ENCODE data around the gene YLPM1. TPM values are rescaled to one million over a fixed set of nuclear protein-coding genes. Genes with fewer than 3 reads are reported as not detected.

YLPM1 gene
- total and polyA plus RNA-seq, 12 donors: 8.4 to 45.9 (median 36.3) TPM

DNA sequence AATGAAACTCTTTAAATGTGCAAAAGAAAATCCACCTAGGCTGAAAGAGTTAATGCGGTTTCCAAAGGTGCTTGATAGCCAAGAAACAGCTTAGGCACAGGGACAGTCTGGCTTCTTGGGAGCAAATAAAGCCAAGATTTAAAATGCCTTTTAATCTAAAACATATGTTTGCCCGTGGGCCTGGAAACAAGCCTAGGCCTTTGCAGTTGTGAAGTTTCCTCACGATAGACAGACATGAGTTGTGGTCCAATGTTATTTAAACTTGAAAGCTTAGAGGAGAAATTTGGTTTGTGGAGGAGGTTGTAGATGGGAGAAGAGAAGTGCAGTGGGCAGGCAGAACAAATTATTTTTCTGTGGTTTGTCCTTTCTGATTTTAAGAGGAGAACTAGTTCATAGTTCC lies 83.1 kb downstream of the YLPM1 start:
- H3K4me3 ChIP-seq: no peak overlapping the region
- intact Hi-C loops (cut with DNase I): no loop called here
- no peaks in the 10 kb centered on the region for H3K27me3 ChIP-seq
- H3K27ac ChIP-seq: peak overlapping the region in 2 of 10 donors; percentile 7 to 11
- H3K4me1 ChIP-seq: peaks cover 0 to 34% (median 4%) of the 10 kb centered on the region in 9 donors
- H3K9me3 ChIP-seq: no peaks in the 10 kb centered on the region
- ATAC-seq: peak in 2 of 8 donors; percentile 49 to 53
- 61 to 70% methylated on average over 3 of the region's 3 CpGs for WGBS, 2 donors
- TF ChIP-seq, protein P1, sequence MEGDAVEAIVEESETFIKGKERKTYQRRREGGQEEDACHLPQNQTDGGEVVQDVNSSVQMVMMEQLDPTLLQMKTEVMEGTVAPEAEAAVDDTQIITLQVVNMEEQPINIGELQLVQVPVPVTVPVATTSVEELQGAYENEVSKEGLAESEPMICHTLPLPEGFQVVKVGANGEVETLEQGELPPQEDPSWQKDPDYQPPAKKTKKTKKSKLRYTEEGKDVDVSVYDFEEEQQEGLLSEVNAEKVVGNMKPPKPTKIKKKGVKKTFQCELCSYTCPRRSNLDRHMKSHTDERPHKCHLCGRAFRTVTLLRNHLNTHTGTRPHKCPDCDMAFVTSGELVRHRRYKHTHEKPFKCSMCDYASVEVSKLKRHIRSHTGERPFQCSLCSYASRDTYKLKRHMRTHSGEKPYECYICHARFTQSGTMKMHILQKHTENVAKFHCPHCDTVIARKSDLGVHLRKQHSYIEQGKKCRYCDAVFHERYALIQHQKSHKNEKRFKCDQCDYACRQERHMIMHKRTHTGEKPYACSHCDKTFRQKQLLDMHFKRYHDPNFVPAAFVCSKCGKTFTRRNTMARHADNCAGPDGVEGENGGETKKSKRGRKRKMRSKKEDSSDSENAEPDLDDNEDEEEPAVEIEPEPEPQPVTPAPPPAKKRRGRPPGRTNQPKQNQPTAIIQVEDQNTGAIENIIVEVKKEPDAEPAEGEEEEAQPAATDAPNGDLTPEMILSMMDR (IDR thresholded peaks at IDR 0.05): no peak
- H3K36me3 ChIP-seq: peaks cover 0 to 2% (median 0%) of the 10 kb centered on the region in 9 donors
- no peak for DNase-seq

DNA sequence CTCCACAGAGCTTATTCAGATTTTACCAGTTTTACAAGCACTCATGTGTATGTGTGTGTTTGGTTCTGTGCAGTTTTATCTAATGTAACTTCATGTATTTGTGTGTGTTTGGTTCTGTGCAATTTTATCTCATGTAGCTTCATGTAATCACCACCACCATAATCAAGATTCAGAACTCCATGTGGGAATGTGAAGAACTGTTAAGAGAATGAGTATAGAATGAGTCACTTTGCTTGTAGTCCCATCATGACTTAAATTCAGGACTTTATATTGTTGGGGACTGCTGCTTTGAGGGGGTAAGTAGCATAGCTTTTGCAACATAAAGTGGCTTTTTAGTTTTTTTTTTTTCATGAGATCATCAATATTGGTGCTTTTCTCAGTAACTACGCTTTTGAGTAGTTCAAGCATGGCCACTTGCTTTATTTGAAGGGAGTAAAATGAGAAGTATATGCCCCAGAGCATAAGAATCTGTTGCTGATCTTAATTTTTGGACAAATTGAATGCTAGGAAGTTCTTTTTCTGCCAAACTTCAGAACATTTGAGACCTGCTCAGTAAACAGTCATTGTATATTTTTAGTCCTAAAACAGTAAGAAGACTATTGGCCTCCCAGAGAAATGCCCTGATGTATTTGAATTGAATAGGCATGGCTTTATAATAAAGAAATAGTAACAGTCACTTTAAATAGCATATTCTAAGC lies 84.0 kb downstream of the YLPM1 start:
- WGBS, 2 donors: 86 to 92% methylated on average over 1 of the region's 1 CpG
- Histone ChIP-seq H3K27me3 (no peaks in the 10 kb centered on the region), H3K4me1 (peaks cover 0 to 30% (median 4%) of the 10 kb centered on the region in 9 donors), H3K36me3 (no peaks in the 10 kb centered on the region), H3K9me3 (no peaks in the 10 kb centered on the region), H3K27ac (peak overlapping the region in 1 of 10 donors; percentile 11), H3K4me3 (no peak overlapping the region)
- DNase-seq (no peak), ATAC-seq (no peak)
- TF ChIP-seq, protein P1 (IDR thresholded peaks at IDR 0.05): no peak
- intact Hi-C loops (cut with DNase I): no loop called here

- 93 to 97% methylated on average over 2 of the region's 2 CpGs for WGBS, 2 donors
- Histone ChIP-seq H3K27me3 (no peaks in the 10 kb centered on the region), H3K4me3 (no peak overlapping the region), H3K9me3 (no peaks in the 10 kb centered on the region), H3K4me1 (peaks cover 0 to 31% (median 4%) of the 10 kb centered on the region in 9 donors), H3K36me3 (no peaks in the 10 kb centered on the region), H3K27ac (no peak overlapping the region)
- intact Hi-C loops (cut with DNase I): no loop called here
- ATAC-seq: no peak
- TF ChIP-seq, protein P1 (IDR thresholded peaks at IDR 0.05): no peak
- DNase-seq: no peak
Measured at GRCh38 chr14:74848768-74849167, 85.7 kb downstream of the YLPM1 start.

DNA sequence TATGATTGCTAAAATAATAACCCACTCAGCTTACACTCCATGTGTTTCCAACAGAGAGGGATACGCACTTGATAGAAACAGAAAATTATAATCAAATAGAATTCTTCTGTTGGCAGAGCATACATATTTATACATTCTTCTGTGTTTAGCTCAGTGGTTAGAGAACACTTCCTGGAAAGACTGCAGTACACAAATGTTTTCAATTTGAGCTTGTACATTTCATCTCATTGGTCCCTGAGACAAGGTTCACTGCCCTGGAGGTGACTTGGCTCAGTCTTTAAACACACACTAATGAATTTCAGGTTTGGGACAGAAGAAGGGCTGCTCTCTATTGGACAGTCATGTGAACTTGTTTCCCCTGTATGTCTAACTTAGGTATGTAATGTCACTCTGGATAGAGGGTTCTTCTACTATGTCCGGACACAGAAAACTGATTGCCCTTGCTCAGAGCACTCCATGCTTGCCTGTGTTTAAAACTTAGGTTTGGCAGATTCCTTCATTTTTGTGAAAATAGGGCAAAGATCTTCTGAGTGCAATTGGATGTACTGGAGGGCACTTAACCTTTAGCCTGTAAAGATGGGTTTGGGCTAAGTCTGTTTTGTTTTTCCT lies 89.9 kb downstream of the YLPM1 start:
- H3K4me1 ChIP-seq: peaks cover 0 to 25% (median 6%) of the 10 kb centered on the region in 9 donors
- no peak overlapping the region for H3K27ac ChIP-seq
- DNase-seq: no peak
- TF ChIP-seq, protein P1 (IDR thresholded peaks at IDR 0.05): no peak
- no peaks in the 10 kb centered on the region for H3K36me3 ChIP-seq
- no peaks in the 10 kb centered on the region for H3K9me3 ChIP-seq
- H3K27me3 ChIP-seq: no peaks in the 10 kb centered on the region
- peak in 3 of 8 donors; percentile 23 to 38 (median 26) for ATAC-seq
- 56 to 64% methylated on average over 2 of the region's 2 CpGs for WGBS, 2 donors
- intact Hi-C loops (cut with DNase I): no loop called here
- no peak overlapping the region for H3K4me3 ChIP-seq

Data from heart right ventricle (tissue), 16 donors.